Mucosa of descending colon (tissue), 3 donors: Measurements from ENCODE around the gene FSTL1. TPM values are rescaled to one million over a fixed set of nuclear protein-coding genes. Genes with fewer than 3 reads are reported as not detected.

Experiments used
- ATAC-seq: fragments of 200-7000 bp; cut with Tn5 transposase; one replicate; pipeline ENCODE4 v1.9.1; 2020; ENCODE audit warnings: mild to moderate bottlenecking, moderate library complexity
- DNase-seq, 3 donors: peaks; one replicate each; pipeline ENCODE4 v3.0.0-alpha.2; 2020
- H3K36me3 ChIP-seq: fragments of 200-600 bp; one replicate; pipeline ENCODE4 v1.8.0; 2021; ENCODE audit warnings: low read depth, mild to moderate bottlenecking
- H3K4me1 ChIP-seq: fragments of 200-600 bp; one replicate; pipeline ENCODE4 v1.8.0; 2021; ENCODE audit warnings: low read depth, mild to moderate bottlenecking
- H3K4me3 ChIP-seq: fragments of 200-600 bp; one replicate; pipeline ENCODE4 v1.8.0; 2021; ENCODE audit warnings: mild to moderate bottlenecking
- H3K9me3 ChIP-seq: fragments of 200-600 bp; one replicate; pipeline ENCODE4 v1.8.0; 2021; ENCODE audit warnings: mild to moderate bottlenecking
- intact Hi-C, 2 donors: fragments of 100-400 bp; cut with DNase I in 1 of 2; cut with micrococcal nuclease in 1 of 2; formaldehyde crosslinking; loops; one replicate each; pipeline versions ENCODE4 v1.11.0 to v1.11.1; 2022; cut with DNase I, micrococcal nuclease
- total RNA-seq, 3 donors: library from RNA; stranded (reverse); fragmentation: NEBNext Ultra II Directional in 2 of 3; extraction: Animal tissue kit (Norgen Biotek cat#: 25700) in 2 of 3; gene quantifications; one replicate each; pipeline versions ENCODE4 v1.2.1 to v1.2.4, GENCODE V29; 2021 to 2023
- TF ChIP-seq, protein P1 (sequence below): fragments of 200-600 bp; IDR thresholded peaks from one replicate; pipeline ENCODE4 v1.8.0; 2022; ENCODE audit warnings: antibody characterized with exemption, mild to moderate bottlenecking
- donor health status: DM: no; HTN: no; CAD: no; lungs with moderate emphysema.
- donor health status: DM: no; HTN: no; CAD: no.
- donor health status: DM: no; HTN: yes; CAD: no.

The FSTL1 gene
- total RNA-seq, 3 donors from 2014 or later, result 28.1 to 246 (median 108) TPM

DNA sequence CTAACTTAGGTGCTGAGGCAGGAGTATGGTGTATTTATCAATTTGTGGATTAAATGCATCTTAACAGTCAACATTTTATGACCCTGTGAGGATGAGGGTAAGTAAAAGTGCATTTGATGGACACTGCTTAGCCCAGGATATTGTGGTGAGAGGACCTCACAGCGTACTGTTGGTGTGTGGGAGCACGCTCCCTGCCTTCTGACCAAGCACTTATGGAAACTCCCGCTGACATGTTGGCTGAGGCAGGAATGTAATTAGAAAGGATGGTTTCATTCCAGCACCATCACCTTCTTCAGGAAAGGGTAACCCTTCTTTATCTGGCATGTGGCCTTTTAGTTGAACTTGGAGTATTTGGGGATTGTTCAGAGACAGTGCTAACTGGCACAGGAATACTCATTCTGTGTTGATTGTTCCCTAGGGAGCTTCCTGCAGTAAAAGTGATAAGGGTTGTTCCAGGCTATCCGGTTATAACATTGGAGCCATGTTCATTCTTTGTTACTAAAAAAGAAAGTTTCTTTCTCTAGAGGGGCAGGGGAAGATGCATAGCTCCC, 11.7 kb upstream of the FSTL1 start:
- ATAC-seq, result peak; percentile 19
- TF ChIP-seq, protein P1, sequence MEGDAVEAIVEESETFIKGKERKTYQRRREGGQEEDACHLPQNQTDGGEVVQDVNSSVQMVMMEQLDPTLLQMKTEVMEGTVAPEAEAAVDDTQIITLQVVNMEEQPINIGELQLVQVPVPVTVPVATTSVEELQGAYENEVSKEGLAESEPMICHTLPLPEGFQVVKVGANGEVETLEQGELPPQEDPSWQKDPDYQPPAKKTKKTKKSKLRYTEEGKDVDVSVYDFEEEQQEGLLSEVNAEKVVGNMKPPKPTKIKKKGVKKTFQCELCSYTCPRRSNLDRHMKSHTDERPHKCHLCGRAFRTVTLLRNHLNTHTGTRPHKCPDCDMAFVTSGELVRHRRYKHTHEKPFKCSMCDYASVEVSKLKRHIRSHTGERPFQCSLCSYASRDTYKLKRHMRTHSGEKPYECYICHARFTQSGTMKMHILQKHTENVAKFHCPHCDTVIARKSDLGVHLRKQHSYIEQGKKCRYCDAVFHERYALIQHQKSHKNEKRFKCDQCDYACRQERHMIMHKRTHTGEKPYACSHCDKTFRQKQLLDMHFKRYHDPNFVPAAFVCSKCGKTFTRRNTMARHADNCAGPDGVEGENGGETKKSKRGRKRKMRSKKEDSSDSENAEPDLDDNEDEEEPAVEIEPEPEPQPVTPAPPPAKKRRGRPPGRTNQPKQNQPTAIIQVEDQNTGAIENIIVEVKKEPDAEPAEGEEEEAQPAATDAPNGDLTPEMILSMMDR, result no peak
- no peak for DNase-seq
- Histone ChIP-seq H3K36me3 (no peaks in the 10 kb centered on the region), H3K9me3 (no peaks in the 10 kb centered on the region), H3K4me3 (no peak overlapping the region), H3K4me1 (peaks cover 3% of the 10 kb centered on the region)
- intact Hi-C loops, result no loop called here

DNA sequence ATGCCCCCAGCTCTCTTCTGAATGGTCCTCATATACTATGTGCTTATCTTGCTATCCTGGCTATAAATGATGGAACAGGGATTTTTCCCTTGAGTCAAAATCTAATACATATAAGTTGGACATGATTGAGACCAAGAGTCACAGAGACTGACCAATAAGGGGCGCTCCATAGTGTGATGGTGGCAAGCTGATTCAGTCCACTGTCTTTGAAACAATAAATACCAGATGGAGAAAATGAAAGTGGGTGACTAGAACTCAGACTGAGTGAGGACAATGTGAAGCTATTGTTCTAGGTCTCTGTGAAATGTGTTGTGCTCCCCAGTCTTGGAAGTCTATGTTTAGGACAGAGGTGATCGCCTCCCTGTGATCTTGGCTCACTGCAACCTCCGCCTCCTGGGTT, 10.6 kb upstream of the FSTL1 start:
- Histone ChIP-seq H3K36me3 (no peaks in the 10 kb centered on the region), H3K4me1 (peaks cover 3% of the 10 kb centered on the region), H3K9me3 (no peaks in the 10 kb centered on the region), H3K4me3 (no peak overlapping the region)
- DNase-seq (no peak), ATAC-seq (no peak)
- intact Hi-C loops, result no loop called here
- TF ChIP-seq, protein P1, result no peak

DNA sequence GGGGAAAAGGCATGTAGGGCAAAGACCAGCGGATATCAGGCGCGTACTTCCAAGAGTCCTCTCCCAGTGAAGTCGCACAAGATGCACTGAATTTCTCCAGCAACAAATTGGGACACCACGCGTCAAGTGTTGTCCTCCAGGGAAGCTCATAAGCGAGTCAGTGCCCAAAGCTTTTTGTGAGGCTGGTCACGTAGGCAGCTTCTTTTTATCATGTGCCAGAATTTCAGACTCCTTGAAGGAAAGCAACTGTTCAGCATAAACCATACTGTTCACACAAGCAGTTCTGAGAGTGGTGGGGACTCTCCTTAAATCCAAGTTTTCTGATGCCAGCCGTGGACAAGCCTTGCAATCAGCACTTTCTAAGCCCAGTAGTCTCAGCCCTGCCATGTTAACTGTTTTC, 10.1 kb upstream of the FSTL1 start:
- no peaks in the 10 kb centered on the region for H3K9me3 ChIP-seq

DNA sequence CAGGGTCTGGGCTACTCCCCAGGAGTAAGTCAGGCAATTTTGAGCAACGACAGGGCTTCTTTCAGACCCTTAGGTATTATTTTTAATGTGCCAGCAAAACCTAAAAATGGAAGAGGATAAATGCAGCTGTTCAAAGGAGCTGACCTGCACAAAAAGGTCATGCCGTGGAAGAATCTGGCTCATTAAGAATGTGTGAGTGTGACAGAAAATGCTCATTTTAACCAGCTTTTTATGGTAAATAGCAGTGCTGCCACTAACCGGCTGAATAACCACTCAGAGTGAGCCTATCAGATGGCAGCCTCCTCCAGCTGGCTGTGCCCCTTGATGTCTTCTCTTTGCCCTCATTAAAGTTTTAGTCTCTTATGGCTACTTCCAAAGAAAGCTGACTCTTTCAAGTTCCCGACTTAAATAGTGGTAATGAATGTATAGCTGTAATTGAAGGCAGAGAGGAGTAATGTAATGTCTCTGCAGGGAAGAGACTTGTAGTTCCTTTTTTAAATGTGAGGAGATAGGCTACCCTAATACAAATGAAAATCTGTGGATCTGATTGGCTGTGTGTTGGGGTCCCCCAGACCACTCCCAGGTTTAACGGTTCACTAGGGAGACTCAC, 9.5 kb upstream of the FSTL1 start:
- TF ChIP-seq, protein P1, result no peak
- Histone ChIP-seq H3K36me3 (no peaks in the 10 kb centered on the region), H3K4me1 (peaks cover 3% of the 10 kb centered on the region), H3K4me3 (no peak overlapping the region), H3K9me3 (no peaks in the 10 kb centered on the region)
- no peak for ATAC-seq
- intact Hi-C loops, result no loop called here
- DNase-seq, result no peak

More for the DNA sequence above, 10.1 kb upstream of the FSTL1 start:
- DNase-seq, result no peak
- ATAC-seq, result no peak
- TF ChIP-seq, protein P1, result no peak
- intact Hi-C loops, result no loop called here
- Histone ChIP-seq H3K4me1 (peaks cover 3% of the 10 kb centered on the region), H3K4me3 (no peak overlapping the region), H3K36me3 (no peaks in the 10 kb centered on the region)

DNA sequence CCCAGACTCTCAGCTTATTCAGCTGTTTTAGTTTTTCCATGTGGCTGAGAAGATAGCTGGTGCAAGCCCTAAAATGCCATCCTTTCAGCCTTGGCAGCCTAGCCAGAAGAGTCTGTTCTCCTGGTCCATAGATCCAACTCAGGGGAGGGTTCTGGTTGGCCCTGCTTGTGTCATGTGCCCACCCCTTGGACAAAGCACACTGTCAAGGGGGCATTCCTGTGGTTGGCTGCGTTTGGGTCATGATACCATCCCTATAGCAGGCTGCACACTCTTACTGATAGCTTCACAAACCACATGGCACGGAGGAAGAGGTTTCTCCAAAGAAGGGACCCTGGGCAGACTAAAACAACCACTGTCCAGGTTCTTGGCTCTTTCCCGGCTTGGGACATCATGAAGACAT, 8.4 kb upstream of the FSTL1 start:
- DNase-seq (no peak), ATAC-seq (no peak)
- H3K4me3 ChIP-seq, result no peak overlapping the region
- H3K36me3 ChIP-seq, result no peaks in the 10 kb centered on the region
- intact Hi-C loops, result no loop called here
- H3K9me3 ChIP-seq, result no peaks in the 10 kb centered on the region
- TF ChIP-seq, protein P1, result no peak
- peaks cover 6% of the 10 kb centered on the region for H3K4me1 ChIP-seq

DNA sequence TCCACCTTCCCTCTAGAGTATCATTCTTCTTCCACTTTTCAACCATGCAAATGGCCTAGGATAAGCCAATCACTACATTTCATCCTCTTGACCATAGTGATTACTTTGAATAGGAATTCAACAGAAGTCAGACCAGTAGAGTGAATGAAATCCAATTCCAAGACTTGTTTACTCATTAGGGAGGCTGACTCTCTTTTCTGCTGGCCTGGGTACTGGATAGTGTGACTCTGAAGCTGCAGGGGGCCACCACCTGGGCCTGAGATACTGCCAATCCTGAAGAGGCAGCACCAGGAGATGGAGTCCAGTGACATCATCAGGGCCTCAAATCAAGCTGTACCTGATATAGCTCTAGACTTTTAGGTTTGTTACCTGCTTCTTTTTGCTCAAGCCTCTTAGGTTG, 7.0 kb upstream of the FSTL1 start:
- intact Hi-C loops, result no loop called here
- ATAC-seq, result no peak
- TF ChIP-seq, protein P1, result no peak
- DNase-seq, result no peak
- H3K36me3 ChIP-seq, result no peaks in the 10 kb centered on the region
- H3K4me1 ChIP-seq, result peaks cover 8% of the 10 kb centered on the region
- no peak overlapping the region for H3K4me3 ChIP-seq
- H3K9me3 ChIP-seq, result no peaks in the 10 kb centered on the region
